ENCODE results near the gene METTL21A.

DNA sequence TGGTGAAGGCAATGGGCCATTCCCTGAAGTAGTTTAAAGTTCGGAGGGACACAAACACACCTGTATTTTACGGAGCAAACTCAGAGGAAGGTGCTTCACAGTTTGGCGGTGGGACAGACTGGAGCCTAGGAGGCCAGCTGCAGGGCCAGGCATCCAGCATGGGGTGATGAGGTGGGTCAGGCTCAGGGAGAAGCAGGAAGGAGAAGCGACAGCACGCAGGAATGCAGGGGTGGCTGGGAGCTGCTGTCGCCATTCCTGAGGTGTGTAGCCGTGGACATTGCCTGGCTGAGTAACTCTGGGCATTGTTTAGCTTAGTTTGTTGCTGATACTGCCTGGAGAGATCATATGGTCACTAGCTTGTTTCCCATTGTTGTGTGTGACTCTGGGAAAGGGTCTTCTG lies 35.8 kb upstream of the METTL21A start:
- TF ChIP-seq CTCF (conservative IDR thresholded peaks at IDR 0.05 in 1 of 2, IDR thresholded peaks at IDR 0.05 in 1 of 2; ENCODE audit: low read depth in 1 of 2, low read length in 2 of 2) = no peak
- TF ChIP-seq EZH2 (IDR thresholded peaks at IDR 0.05; ENCODE audit: low read length, missing control alignments) = no peak

All from fibroblast of lung (primary cell).